Right lobe of liver (tissue), 6 donors: ENCODE data around the gene DIPK1B. TPM values are rescaled to one million over a fixed set of nuclear protein-coding genes. Genes with fewer than 3 reads are reported as not detected.

ENCODE experiments used
- ATAC-seq, 4 donors: fragments of 200-7000 bp; cut with Tn5 transposase; one replicate each; pipeline ENCODE4 v1.9.1; 2020; ENCODE audit warnings: mild to moderate bottlenecking in 4 of 4, moderate library complexity in 4 of 4
- DNase-seq, 3 donors: peaks; one replicate each; pipeline ENCODE4 v3.0.0-alpha.2; 2020
- H3K27ac ChIP-seq, 3 donors: fragments of 200-600 bp; one replicate each; pipeline ENCODE4 v1.8.0; 2022
- H3K27me3 ChIP-seq, 2 donors: fragments of 200-600 bp; one replicate each; pipeline ENCODE4 v1.8.0; 2022
- H3K36me3 ChIP-seq, 4 donors: fragments of 200-600 bp; sonication (generic) in 1 of 4; one replicate each; pipeline versions ENCODE4 v1.5.1 to v1.8.0; 2017 to 2022; ENCODE audit warnings: control low read depth in 1 of 4
- H3K4me1 ChIP-seq, 4 donors: fragments of 200-600 bp; sonication (generic) in 1 of 4; one replicate each; pipeline versions ENCODE4 v1.5.1 to v1.8.0; 2017 to 2022; ENCODE audit warnings: control low read depth in 1 of 4
- H3K4me3 ChIP-seq, 3 donors: fragments of 200-600 bp; one replicate each; pipeline ENCODE4 v1.8.0; 2022
- H3K9me3 ChIP-seq, 4 donors: fragments of 200-600 bp; sonication (generic) in 1 of 4; one replicate each; pipeline versions ENCODE4 v1.5.1 to v1.8.0; 2017 to 2022; ENCODE audit warnings: control low read depth in 1 of 4
- CTCF ChIP-seq, 4 donors: fragments of 200-600 bp in 3 of 4; fragments of 450-650 bp in 1 of 4; IDR thresholded peaks; one replicate each; pipeline versions ENCODE4 v1.5.1 to v1.8.0; 2016 to 2022; ENCODE audit warnings: antibody characterized with exemption in 4 of 4, mild to moderate bottlenecking in 2 of 4
- POLR2A ChIP-seq: fragments of 450-650 bp; IDR thresholded peaks from one replicate; pipeline ENCODE4 v1.6.1; 2017; ENCODE audit warnings: antibody characterized with exemption, mild to moderate bottlenecking
- WGBS: methylation state at CpG from one replicate; pipeline ENCODE4 v1.1.6; 2018; ENCODE audit warnings: low coverage, low lambda C conversion rate; ENCODE audit not compliant: insufficient coverage; ENCODE audit errors: missing lambda C conversion rate; 5-methylcytosine and 5-hydroxymethylcytosine counted together
- intact Hi-C, 2 donors: fragments of 100-400 bp; cut with DNase I; formaldehyde crosslinking; loops; one replicate each; pipeline versions ENCODE4 v1.11.2 to v1.14.1; 2022
- total RNA-seq, 6 experiments: library from RNA; depleted of rRNA in 2 of 6; stranded (reverse); fragments of >200 nt in 2 of 6; fragmentation: NEBNext Ultra II Directional in 3 of 6; extraction: Animal tissue kit (Norgen Biotek cat#: 25700) in 3 of 6; gene quantifications; one replicate each; pipeline versions ENCODE4 v1.1.0 to v1.2.4, GENCODE V29; 2016 to 2023
- donor health status: DM: no; HTN: yes; CAD: no.
- donor health status: DM: no; HTN: no; CAD: no.
- donor health status: DM: no; HTN: no; CAD: no.
- donor health status: DM: no; HTN: yes; CAD: no.
- donor health status: DM: no; HTN: yes; CAD: no.

Gene DIPK1B
- total RNA-seq, 6 experiments from 2014 or later, result 1.4 to 7.7 (median 5.1) TPM

GRCh38 chr9:136714096-136714892 lies 1.9 kb downstream of the DIPK1B start:
- Histone ChIP-seq H3K27me3 (no peaks in the 10 kb centered on the region), H3K9me3 (no peaks in the 10 kb centered on the region), H3K36me3 (no peaks in the 10 kb centered on the region), H3K27ac (peak overlapping the region in 2 of 3 donors; percentile 24 to 33), H3K4me3 (no peak overlapping the region), H3K4me1 (peaks cover 0 to 12% (median 4%) of the 10 kb centered on the region in 4 donors)
- 42% methylated on average over 4 of the region's 17 CpGs for WGBS
- peak; percentile 57 to 66 (median 62) for DNase-seq
- TF ChIP-seq CTCF (IDR thresholded peaks at IDR 0.05) (no peak), POLR2A (no peak)
- intact Hi-C loops, result no loop called here
- peak; percentile 48 to 66 (median 56) for ATAC-seq

DNA sequence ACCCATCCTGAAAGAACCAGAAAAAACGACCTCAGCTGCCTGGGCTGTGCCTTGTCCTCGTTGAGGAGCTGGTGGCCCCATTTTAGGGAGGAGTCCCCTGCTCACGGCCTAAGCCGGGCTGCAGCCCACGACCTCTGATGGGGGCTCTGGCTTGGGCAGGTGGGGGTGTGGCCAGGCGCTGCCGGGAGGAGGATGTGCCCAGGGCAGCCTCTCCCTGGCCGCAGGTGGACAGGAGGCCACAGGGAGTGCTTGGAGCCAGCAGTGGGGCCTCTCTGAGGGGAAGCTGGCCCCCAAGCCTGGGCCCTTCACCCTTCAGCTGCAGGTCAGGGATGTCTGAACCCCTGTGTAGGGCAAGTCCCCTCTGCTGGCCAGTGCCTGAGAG lies 2.5 kb downstream of the DIPK1B start:
- intact Hi-C loops, result no loop called here
- peak in 1 of 4 donors; percentile 1 for ATAC-seq
- no peak overlapping the region for H3K4me3 ChIP-seq

GRCh38 chr9:136717399-136717798 lies 5.0 kb downstream of the DIPK1B start:
- no peak for DNase-seq
- 92% methylated on average over 2 of the region's 16 CpGs for WGBS
- no peak for ATAC-seq
- no peak for TF ChIP-seq CTCF (IDR thresholded peaks at IDR 0.05)
- TF ChIP-seq POLR2A, result no peak
- H3K36me3 ChIP-seq, result peaks cover 0 to 2% (median under 1%) of the 10 kb centered on the region in 4 donors
- peaks cover 0 to 5% (median 2%) of the 10 kb centered on the region in 4 donors for H3K4me1 ChIP-seq
- no peaks in the 10 kb centered on the region for H3K9me3 ChIP-seq
- intact Hi-C loops, result no loop called here
- H3K27ac ChIP-seq, result no peak overlapping the region
- no peaks in the 10 kb centered on the region for H3K27me3 ChIP-seq
- H3K4me3 ChIP-seq, result no peak overlapping the region

More for the DNA sequence above, 2.5 kb downstream of the DIPK1B start:
- Histone ChIP-seq H3K4me1 (peaks cover 0 to 12% (median 5%) of the 10 kb centered on the region in 4 donors), H3K27me3 (no peaks in the 10 kb centered on the region), H3K27ac (peak overlapping the region in 2 of 3 donors; percentile 24 to 33), H3K9me3 (no peaks in the 10 kb centered on the region), H3K36me3 (no peaks in the 10 kb centered on the region)
- no CpG with 5 or more reads among the region's 8 CpGs for WGBS
- no peak for DNase-seq
- TF ChIP-seq POLR2A (no peak), CTCF (IDR thresholded peaks at IDR 0.05) (no peak)

DNA sequence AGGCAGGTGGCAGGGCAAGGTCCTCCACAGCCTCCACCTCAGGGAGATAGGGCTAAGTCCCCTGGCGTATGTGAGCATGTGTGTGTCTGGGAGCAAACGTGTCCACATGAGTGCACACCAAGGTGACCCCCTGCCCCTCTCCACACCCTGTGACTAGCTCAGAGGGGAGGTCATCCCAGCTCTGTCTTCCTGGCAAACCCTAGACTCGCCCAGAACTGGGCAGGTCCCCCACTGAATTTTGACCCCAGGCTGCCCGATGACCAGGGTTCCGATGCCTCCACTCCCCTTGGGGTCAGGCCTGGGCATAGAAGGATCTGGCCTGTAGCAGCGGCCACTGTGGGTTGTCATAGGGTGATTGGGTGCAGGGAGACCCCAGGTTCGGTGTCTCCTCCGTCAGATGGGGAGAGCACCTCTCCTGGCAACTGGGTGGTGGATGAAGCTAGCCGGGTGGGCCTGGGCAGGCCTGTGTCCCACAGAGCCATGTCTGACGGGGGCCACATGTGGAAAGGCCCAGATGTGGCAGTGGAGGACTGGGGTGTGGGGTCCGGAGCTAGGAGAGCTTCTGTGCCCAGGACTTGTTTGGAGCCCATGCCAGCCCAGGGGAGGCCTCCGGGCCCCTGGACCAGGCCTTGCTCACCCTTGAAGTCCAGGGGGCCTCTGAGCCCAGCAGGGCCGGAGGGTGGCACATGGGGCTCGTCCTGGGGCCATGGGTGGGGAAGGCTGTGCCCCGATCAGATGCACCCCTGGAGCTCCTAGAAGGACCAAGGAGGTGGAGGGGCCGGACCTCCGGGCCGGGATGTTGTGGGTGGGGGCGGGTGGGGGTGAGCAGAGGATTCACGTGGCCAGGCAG lies 6.2 kb downstream of the DIPK1B start:
- Histone ChIP-seq H3K4me3 (no peak overlapping the region), H3K4me1 (peaks cover 0 to 5% (median 0%) of the 10 kb centered on the region in 4 donors), H3K27me3 (no peaks in the 10 kb centered on the region), H3K36me3 (peaks cover 0 to 12% (median 8%) of the 10 kb centered on the region in 4 donors), H3K9me3 (no peaks in the 10 kb centered on the region), H3K27ac (no peak overlapping the region)
- intact Hi-C loops, result no loop called here
- peak in 1 of 3 donors; percentile 52 for DNase-seq
- 60% methylated on average over 1 of the region's 20 CpGs for WGBS
- TF ChIP-seq POLR2A (no peak), CTCF (IDR thresholded peaks at IDR 0.05) (no peak)
- ATAC-seq, result no peak
